HG02642 (cell line): ENCODE measurements around the gene NCOA5.
A peak's percentile ranks its signal among the peaks of the same experiment; 100 is the strongest.

ENCODE experiments used
- ATAC-seq: cut with Tn5 transposase; IDR thresholded peaks from one replicate; pipeline ENCODE4 v1.9.1; 2021; ENCODE audit warnings: mild to moderate bottlenecking; ENCODE audit not compliant: unreplicated experiment, poor library complexity

NCOA5 gene

DNA sequence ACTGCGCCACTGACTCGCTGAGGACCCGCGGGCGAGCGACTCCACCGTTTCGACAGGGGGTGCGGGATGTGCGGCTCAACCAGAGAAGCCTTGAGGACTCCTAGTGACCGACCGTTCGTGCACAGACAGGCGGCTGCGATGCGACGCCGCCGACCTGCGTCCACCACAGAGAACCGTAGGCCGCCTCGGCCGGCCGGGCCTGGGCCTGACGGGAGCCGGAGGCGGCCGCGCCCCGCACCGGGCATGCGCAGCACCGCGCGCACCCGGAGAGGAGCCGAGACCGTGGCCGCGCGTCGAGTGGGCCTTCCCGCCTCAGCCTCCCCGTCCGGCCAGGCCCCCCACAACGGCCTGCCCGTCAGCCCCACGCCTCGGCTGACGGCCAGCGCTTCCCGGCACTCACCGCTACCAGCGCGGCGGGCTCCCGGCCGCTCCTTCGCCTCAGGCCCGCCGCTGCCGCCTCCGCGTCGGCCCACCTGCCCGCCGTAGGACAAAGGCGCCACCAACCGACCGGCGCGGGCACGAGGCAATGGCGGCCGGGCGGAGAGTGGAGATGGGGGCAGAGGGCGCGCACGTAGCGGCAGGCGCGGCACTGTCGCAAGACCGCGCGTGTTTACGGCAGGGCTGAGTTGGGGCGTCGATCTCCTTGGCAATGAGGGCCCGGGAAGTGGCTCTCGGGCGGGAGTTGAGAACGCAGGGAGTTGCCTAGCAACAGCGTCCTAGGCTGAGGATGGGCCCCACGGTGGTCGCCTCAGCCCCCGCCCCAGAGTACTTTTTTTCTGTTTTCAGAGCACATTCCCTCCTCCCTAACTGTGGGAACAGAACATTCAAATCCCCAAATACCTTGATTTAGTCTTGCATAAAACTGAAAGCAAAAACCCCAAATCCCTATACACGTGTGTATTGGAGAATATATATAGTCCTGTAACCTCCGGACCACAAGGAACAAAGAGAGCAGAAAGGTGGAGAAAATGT lies at the start of gene NCOA5:
Gene NCOA5 (minus strand): TSS at position 546 of the 972 bp plus-strand sequence. CDS start 10,538 bp downstream, outside the sequence.
- ATAC-seq: peak; percentile 90

DNA sequence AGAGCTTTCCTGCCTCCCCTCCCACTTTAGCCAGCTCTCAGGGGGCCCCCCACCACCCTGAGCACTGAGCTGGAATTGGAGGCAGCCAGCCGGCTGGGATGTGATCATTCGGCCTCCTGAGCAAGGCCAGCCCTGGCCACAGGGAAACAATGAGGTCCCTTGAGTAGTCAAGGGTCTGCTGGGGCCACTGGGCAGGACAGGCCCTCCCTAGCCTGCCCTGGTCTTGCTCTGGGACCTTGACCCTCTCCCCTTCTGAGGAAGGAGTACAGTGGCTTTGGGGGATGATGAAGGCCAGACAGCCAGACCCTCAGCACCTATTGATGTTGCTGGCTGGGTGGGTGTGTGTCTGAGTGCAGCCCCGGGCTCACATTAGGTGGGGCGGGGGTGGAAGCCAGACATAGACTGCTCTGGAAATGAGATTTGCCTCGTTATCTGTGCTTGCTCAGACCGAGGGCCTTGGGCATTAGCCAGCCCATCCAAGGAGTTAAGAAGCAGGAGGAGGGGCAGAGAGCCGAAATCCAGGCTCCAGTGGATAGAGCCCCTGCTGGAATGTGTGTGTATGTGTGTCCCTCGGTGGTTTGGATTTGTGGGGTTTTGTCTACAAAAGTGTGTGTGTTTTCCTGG lies 49.6 kb upstream of the NCOA5 start:
- no peak for ATAC-seq

DNA sequence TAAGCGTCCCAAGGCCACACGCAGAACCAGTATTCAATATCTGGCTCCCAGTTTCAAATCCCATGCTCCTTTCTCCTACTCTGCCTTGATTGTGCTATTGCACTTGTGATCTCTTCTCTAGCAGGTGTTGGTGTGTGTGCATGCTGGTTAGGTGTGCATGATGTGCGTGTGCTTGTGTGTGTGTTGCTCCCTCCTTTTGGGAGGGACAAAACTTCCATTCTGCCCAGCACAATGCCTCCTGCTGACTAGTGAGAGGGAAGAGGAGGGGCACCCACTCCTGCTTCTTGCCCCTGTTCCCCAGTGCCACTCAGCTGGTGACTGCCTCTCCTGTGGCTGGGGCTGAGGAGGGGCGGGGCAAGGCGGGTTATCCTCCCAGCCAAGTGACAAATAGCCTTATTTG lies 48.1 kb upstream of the NCOA5 start:
- ATAC-seq: no peak

DNA sequence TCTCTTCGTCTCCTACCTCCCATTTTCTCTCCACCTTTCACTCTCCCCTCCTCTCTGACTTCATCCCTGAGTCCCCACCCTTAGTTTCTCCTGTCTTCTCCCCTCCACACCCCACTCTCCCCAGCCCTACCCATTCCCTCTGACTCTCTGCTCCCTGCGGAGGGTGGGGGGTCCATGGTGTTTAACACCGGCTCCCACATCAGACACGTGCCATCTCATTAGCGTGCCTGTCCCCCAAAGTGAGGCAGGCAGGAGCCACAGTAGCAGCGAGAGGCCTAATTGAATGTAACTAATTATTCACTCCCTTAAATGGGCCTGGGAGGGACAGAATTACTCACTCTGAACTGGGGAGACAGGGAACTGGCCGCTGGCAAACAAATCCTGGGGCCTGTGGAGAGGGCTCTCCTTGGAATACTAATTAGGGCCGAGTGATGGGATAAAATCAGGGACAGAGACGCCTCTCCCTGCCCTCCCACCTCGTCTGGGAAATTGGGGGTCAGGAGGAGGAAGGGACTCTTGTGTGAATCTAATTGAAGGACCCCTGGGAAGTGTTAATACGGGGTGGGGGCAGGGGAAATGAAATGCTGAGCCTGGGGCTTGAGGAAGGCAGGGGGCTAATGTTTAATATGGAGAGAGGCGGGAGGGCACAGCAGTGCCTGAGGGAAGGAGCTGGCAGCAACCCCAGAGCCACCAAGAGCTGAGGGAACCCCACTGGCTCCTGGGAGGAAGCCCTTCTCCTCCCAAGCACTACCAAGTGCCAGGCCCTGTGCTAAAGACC lies 46.3 kb upstream of the NCOA5 start:
- ATAC-seq: no peak

DNA sequence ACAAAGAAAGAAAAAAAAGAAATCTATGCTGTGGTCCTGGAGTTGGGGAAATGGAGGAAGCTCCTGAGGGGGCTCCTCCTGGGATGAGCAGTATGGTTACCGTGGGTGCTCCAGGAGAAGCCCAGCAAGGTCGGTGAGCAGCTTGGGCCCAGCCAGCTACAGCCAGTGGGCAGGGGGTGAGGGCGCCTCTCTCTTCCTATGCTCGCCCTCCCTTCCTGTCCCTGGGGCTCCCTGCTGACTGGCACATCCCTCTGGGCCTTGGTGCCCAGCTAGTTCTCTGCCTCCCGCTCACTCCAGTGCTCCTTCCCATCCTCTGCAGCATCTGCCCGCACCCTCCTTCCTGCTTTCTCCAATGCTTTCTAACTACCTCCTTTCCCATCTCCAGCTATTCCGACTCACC lies 45.0 kb upstream of the NCOA5 start:
- no peak for ATAC-seq

DNA sequence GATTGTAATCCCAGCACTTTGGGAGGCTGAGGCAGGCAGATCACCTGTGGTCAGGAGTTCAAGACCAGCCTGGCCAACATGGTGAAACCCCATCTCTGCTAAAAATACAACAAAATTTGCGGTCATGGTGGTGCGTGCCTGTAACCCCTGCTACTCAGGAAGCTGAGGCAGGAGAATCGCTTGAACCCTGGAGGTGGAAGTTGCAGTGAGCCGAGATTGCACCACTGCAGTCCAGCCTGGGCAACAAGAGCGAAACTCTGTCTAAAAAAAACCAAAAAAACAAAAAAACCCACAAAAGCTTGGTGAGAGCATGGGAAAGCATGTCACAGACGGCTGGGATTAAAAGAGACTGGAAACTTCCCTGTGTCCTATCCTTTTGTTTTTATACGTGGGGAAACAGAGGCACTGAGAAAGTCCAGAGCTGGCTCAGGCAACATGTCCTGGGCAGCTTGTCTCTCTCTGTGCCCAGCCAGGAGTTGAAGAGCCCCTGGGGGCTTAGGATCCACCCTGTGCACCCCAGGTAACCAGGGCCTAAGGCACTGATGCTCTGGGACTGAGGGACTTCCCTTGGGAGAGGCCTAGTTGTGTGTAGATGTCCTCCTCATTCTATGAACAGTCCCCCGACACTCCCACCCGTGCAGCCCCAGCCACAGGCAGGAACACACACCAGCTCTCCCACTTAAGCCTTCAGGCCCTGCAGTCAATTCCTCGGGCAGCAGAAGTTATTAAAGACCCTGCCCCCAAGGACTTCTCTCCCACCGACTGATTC lies 44.3 kb upstream of the NCOA5 start:
- no peak for ATAC-seq

DNA sequence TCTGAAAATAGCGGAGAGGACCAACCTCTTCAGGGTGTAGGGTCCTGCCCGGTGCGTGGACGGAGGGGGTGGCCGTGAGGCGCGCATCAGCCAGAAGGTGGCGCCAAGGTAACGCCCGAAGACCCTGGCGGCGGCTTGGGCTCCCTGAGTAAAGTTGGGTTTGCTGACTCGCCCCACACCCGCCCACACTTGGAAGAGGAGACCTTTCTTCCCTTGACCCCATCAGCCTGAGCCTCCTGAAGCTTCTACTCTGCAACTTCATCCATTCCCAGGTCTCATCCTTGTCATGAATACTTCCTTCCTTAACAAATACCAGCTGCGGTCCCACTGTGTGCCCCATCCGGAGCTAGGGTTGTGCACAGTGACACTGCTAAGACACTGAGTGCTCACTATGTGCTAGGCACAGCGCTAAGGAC lies 43.0 kb upstream of the NCOA5 start:
- peak; percentile 46 for ATAC-seq

DNA sequence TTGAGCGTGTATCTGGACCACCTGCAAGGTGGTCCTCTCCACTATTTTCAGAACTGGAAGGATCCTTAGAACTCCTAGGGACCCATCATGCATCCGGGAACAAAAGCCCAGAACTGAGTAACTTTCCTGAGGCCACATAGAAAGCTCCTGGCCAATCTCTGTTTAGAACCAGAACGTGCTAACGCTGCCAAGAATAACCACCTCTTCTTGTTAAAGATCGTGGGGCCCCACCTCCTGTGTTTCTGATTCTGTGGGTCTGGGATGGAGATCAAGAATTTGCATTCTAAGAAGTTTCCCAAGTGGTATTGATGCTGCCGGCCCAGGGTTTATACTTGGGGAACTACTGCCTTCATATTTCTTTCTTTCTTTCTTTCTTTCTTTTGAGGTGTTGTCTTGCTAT lies 41.6 kb upstream of the NCOA5 start:
- ATAC-seq: no peak

DNA sequence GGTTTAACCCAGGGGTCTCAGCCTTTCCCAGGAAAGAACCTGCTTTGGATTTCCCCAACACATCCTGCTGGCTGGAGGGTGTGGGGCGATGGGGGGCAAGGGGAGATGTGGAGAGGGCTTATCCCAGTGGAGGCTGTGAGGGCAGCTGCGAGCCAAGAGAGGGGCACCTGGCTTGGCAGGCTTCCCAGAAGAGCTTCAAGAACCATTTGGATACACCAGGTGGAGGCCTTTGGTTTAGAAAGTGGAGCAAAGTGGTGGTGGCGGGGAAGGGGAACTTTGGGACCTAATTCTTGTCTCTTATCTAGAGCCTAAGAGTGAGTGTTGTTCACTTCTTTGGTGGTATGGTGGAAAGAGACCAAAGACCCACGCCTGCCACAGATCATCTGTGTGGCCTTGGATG lies 40.8 kb upstream of the NCOA5 start:
- no peak for ATAC-seq

DNA sequence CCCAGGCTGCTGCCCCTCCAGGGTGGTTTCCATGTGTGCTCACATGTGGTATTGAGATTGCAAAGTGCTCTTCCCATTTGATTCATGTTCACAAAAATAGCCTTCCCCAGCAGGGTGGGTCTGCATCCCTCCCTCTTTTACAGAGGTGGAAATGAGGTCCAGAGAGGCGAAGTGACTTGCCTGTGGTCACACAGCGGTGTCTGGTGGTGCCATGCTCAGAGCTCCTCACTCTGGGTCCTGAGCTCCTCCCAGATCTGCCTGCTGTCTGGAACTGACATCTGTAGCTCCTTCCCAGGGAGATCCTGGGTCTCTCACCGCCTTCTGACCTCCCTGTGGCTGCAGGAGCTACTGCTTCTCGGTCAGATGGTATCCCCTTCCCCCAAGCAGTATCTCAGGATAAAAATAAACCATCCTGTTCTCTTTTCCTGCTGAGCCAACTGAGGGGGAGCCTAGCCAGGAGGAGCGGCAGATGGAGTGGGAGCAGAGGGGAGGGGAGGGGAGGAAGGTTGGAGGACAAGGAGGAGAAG lies 40.3 kb upstream of the NCOA5 start:
- no peak for ATAC-seq

DNA sequence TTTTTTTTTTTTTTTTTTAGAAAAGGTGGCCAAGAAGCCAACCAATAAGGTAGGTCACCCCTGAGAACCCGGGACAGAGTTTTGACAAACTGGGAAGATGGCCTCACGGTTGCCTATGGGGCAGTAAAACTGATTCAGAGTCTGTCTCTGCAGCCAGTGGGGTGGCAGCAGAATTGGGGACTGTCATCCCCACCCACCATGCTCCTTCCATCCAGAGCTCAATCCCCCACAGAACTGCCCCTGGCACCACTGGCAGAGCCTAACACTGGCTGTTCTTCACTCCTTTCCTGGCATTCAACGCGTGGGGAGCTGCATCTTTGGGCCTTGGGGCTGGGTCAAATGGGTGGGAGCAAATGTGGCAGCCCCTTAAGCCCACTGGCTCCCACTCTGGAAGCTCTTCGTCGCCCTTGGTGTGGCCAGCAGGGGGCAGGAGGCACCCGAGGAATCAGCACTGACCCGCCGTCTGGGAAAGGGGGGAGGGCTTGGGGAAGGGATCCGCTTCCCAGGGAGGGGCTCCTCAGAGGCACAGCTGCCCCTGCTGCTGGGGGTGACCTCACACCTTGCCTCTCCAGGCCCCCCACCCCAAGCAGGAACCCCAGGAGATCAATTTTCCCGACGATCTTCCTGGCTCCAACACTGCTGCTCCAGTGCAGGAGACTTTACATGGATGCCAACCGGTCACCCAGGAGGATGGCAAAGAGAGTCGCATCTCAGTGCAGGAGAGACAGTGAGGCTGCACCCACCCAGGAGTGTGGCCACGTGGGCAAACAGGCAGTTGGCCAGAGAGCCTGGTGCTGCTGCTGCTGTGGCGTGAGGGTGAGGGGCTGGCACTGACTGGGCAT lies 38.8 kb upstream of the NCOA5 start:
- ATAC-seq: no peak

DNA sequence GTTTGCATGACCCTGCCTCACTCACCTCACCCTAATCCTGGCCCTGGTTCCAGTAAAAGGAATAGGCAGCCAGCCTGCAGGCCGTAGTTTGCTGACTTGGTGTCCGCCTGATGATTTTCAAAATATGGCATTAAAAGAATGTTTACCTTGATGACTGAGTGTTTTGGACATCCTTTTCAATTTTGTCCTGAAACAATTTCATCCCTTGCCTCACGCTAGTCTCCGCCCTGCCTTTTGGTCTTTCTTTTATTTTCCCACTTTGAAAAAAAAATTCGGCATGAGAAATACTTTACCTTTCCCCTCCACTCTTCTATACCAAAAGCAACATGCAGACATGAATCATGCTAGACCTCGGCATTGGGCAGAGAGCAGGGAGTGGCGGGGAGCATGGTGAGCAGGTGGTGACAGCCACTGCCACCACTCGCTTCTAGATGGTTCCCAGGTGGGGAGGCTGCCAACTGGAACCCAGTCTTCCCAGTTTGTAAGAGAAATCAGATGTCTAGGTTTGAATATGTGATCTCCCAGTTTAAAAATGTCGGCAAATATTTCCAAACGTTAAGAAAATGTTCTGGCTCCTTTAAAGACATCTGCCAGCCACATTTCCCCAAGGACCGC lies 37.7 kb upstream of the NCOA5 start:
- ATAC-seq: no peak

DNA sequence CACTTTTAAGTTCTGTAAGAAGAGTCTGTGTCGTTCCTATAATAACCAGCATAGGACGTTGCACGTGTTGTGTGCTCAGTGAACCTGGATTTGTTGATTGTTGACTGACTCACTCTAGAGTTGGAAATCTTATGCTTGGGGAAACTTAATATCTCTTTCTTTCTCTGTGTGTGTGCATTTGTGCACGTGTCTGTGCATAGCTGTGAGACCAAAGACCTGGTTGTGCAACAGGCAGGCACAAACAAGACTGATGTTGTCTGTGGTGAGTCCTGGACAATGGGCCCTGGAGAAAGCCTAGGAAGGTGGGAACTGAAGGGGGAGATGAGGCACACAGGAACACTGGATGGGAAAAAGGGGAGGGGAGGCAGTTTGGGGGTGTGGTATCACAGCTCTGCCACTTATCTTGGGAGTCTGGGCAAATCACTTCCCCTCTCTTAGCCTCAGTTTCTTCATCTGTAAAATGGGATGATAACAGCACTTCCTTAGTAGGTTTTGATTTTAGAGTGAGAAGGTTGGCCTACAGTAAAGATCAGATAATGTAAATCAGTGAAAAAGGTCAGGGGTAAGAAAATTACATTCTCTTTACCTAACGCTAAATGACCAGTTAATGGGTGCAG lies 36.8 kb upstream of the NCOA5 start:
- no peak for ATAC-seq

DNA sequence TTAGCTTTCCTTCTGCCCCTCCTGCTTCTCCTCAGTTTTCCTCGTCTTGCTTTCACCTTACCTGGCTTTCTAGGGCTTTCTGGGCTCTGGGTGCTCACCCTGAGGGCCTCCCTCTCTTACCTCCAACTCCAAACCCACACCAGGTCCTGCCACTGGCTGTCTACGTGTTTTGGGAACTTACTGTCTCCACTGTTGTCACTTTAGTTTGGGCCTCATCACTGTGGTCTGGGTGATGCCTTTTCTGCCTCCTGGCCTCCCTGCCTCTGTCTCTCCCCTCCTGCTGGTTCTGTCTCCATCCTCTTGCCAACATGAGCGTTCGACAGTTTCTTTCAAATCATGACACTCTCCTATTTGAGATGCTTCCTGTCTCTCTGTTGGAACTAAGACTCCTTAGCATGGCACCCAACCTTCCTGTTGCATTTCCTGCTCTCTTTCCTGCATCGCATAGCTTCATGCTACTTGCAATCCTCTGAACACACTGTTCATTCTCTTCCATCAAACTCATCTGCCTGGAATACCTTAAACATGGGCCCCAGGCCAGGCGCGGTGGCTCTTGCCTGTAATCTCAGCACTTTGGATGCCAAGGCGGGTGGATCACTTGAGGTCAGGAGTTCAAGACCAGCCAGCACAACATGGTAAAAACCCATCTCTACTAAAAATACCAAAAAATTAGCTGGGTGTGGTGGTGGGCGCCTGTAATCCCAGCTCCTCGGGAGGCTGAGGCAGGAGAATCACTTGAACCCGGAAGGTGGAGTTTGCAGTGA lies 33.9 kb upstream of the NCOA5 start:
- ATAC-seq: no peak

DNA sequence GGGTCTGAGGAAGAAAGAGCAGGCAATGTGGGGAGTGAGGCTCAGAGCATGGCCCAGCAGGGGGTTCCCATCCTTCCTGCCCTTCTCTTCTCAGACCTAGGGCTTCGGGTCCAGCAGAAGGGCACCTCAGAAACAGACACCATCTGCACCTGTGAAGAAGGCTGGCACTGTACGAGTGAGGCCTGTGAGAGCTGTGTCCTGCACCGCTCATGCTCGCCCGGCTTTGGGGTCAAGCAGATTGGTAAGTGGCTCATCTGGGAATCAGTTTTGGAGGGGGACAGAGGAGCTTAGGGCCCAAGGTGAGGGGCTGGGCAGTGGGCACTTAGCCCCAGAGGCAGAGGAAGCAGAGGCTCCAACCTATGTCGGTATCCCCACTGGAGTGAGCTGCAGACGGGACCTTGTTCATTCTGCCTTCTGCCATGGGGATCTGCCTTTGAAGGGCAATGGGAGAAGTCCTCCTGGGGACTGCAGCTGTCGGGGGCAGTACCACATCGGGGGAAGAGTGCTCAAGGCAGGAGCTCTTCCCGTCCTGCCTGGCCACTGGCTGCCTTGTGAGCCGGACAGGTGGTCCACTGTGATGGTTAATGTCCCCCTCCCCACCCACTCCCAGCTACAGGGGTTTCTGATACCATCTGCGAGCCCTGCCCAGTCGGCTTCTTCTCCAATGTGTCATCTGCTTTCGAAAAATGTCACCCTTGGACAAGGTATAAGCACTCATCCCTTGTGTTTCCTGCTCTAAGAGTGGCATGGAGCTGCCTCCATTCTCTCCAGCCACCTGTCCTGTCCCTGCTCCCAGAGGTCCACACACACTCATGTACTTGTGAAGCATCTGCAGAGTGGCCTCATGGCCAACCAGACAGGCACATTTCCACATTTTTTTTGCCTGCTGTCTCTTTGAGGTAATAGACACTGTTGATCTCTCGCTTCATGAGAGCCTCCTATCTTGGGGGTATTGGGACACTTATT lies 33.0 kb upstream of the NCOA5 start:
- ATAC-seq: no peak

DNA sequence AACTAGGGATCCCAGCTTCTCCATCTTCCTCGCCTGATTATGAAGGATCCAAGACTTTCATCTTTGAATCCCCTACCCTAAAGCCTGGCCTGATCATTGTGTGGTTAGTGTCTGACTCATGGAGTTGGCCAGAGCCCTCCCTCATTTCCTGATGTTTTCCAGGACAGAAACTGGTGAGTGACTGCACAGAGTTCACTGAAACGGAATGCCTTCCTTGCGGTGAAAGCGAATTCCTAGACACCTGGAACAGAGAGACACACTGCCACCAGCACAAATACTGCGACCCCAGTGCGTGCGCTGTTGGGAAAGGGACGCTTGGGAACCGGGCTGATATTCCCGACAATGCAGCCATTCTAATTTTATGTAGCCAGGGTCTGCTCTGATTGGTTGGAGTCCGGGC lies 32.3 kb upstream of the NCOA5 start:
- no peak for ATAC-seq
